Measurements from ENCODE around the gene FOXJ1.

The FOXJ1 gene

GRCh38 chr17:76153640-76154039, 12.6 kb upstream of the FOXJ1 start:
- FAIRE-seq (no peak), DNase-seq (ENCODE audit: insufficient read length, low spot score) (no peak)
- no peak for TF ChIP-seq POLR2A (IDR thresholded peaks at IDR 0.05; ENCODE audit: low read depth, low read length)

- no peak for TF ChIP-seq POLR2AphosphoS5 (IDR thresholded peaks at IDR 0.05; ENCODE audit: low read depth, low read length)
- no peak for TF ChIP-seq TAF1 (IDR thresholded peaks at IDR 0.05; ENCODE audit: low read depth, low read length)
- no peak for TF ChIP-seq POU2F2 (IDR thresholded peaks at IDR 0.05; ENCODE audit: low read depth, low read length)
- no peak for TF ChIP-seq POLR2A (IDR thresholded peaks at IDR 0.05; ENCODE audit: low read depth, low read length)
- TF ChIP-seq SPI1 (IDR thresholded peaks at IDR 0.05; ENCODE audit: low read depth, low read length), result no peak
- TF ChIP-seq PAX5 (IDR thresholded peaks at IDR 0.05; ENCODE audit: insufficient read depth, low read length, severe bottlenecking), result no peak
- no peak for DNase-seq (ENCODE audit: insufficient read length, low spot score)
- FAIRE-seq, result no peak
Measured at GRCh38 chr17:76153202-76153601, 12.2 kb upstream of the FOXJ1 start.

- TF ChIP-seq SPI1 (IDR thresholded peaks at IDR 0.05; ENCODE audit: low read depth, low read length) (no peak), PAX5 (IDR thresholded peaks at IDR 0.05; ENCODE audit: insufficient read depth, low read length, severe bottlenecking) (no peak)
- DNase-seq (ENCODE audit: insufficient read length, low spot score) (no peak), FAIRE-seq (no peak)
Measured at GRCh38 chr17:76152591-76152990, 11.5 kb upstream of the FOXJ1 start.

GRCh38 chr17:76151896-76152454, 10.9 kb upstream of the FOXJ1 start:
- DNase-seq (ENCODE audit: insufficient read length, low spot score) (no peak), FAIRE-seq (no peak)
- no peak for TF ChIP-seq SPI1 (IDR thresholded peaks at IDR 0.05; ENCODE audit: low read depth, low read length)

DNA sequence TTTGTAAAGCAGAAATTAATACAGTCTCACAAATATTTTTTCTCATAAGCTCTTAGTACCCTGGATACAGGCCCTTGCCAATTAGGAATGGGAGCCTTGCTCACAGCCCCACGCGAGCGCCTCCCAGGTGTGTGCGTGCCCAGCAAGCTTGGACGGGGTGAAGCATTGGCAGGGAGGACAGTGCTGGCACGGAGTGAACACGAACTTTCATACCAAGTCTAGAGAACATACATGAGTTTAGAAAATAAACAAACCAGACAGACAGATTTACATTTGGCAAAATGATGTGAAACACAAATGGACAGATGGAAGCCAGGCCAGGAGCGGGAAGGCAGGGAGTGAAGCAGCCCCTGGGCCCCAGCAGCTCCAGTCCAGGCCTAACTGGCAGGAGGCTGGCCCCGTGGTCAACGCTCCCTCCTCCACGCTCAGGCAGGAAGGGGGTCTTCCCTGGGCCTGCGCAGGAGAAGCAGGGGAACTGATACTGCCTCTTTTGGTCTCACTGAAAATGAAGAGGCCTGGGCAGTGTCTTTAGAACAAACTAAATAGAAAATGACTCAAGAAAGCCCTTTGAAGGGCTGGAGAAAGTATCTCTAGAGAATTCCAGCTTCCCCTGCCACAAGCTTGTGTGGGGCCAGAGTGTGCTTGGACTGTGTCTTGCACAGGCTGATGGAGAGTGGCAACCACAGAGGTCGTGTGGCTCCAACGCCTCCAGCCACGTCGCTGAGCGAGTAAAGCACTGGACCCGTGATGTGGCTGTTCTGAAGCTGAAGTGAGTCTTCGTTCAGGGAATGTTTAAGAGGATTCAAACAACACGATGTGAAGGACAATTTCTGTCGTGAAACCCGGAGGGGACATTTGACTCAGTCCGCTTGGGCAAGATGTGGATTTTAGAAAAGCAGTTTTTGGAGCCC, 9.9 kb upstream of the FOXJ1 start:
- DNase-seq (ENCODE audit: insufficient read length, low spot score) (no peak), FAIRE-seq (no peak)
- TF ChIP-seq PAX5 (IDR thresholded peaks at IDR 0.05; ENCODE audit: insufficient read depth, low read length, severe bottlenecking) (no peak), SPI1 (IDR thresholded peaks at IDR 0.05; ENCODE audit: low read depth, low read length) (peak; percentile 80)

GRCh38 chr17:76149214-76149613, 8.2 kb upstream of the FOXJ1 start:
- FAIRE-seq, result no peak
- TF ChIP-seq POLR2AphosphoS5 (IDR thresholded peaks at IDR 0.05; ENCODE audit: low read depth, low read length) (no peak), SPI1 (IDR thresholded peaks at IDR 0.05; ENCODE audit: low read depth, low read length) (no peak)
- no peak for DNase-seq (ENCODE audit: insufficient read length, low spot score)

GRCh38 chr17:76148015-76148326, 6.9 kb upstream of the FOXJ1 start:
- DNase-seq (ENCODE audit: insufficient read length, low spot score) (no peak), FAIRE-seq (no peak)
- TF ChIP-seq POU2F2 (IDR thresholded peaks at IDR 0.05; ENCODE audit: low read depth, low read length), result no peak
- TF ChIP-seq POLR2AphosphoS5 (IDR thresholded peaks at IDR 0.05; ENCODE audit: low read depth, low read length), result no peak
- TF ChIP-seq POLR2A (IDR thresholded peaks at IDR 0.05; ENCODE audit: low read depth, low read length), result no peak
- no peak for TF ChIP-seq TAF1 (IDR thresholded peaks at IDR 0.05; ENCODE audit: low read depth, low read length)
- TF ChIP-seq PAX5 (IDR thresholded peaks at IDR 0.05; ENCODE audit: insufficient read depth, low read length, severe bottlenecking), result no peak
- no peak for TF ChIP-seq SPI1 (IDR thresholded peaks at IDR 0.05; ENCODE audit: low read depth, low read length)

DNA sequence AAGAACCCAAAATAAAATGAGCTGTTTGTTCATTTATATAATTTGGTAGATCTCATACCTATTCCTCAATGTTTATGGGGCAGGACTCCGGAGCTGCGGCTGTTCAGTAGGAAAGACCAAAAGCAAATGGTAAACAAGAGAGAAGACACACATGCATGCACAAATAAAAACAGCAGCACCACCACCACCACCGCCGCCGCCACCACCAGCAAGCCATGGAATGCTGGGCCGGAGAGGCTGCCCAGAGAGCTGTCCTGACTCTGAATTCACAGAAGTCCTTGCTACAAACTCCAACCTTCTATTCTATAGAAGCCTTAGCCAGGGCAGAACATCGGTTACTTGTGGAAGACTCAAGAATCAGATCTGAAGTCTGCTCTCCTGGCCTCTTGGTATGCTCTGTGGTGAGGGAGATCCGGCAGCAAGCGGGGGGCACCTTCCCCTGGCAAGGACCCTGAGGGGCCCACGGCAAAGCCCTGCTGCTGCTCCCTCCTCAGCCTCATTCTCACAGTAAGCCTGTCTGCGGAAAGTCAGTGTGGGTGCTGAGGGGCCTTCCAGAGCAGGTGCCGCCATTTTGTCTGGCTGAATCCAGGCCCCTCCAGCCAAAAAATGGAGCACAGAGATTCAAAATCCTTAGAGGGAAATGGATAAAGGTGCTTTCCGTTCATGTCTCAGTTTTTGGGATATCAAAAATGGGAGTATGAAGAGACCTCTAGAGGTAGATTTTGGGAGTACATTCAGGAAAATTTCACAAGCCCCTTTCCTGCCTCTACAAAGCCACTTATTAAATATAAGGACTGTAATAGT, 6.4 kb upstream of the FOXJ1 start:
- no peak for TF ChIP-seq SPI1 (IDR thresholded peaks at IDR 0.05; ENCODE audit: low read depth, low read length)
- TF ChIP-seq PAX5 (IDR thresholded peaks at IDR 0.05; ENCODE audit: insufficient read depth, low read length, severe bottlenecking), result no peak
- no peak for TF ChIP-seq POLR2AphosphoS5 (IDR thresholded peaks at IDR 0.05; ENCODE audit: low read depth, low read length)
- TF ChIP-seq TAF1 (IDR thresholded peaks at IDR 0.05; ENCODE audit: low read depth, low read length), result no peak
- TF ChIP-seq POU2F2 (IDR thresholded peaks at IDR 0.05; ENCODE audit: low read depth, low read length), result no peak
- no peak for TF ChIP-seq POLR2A (IDR thresholded peaks at IDR 0.05; ENCODE audit: low read depth, low read length)
- DNase-seq (ENCODE audit: insufficient read length, low spot score) (no peak), FAIRE-seq (no peak)

DNA sequence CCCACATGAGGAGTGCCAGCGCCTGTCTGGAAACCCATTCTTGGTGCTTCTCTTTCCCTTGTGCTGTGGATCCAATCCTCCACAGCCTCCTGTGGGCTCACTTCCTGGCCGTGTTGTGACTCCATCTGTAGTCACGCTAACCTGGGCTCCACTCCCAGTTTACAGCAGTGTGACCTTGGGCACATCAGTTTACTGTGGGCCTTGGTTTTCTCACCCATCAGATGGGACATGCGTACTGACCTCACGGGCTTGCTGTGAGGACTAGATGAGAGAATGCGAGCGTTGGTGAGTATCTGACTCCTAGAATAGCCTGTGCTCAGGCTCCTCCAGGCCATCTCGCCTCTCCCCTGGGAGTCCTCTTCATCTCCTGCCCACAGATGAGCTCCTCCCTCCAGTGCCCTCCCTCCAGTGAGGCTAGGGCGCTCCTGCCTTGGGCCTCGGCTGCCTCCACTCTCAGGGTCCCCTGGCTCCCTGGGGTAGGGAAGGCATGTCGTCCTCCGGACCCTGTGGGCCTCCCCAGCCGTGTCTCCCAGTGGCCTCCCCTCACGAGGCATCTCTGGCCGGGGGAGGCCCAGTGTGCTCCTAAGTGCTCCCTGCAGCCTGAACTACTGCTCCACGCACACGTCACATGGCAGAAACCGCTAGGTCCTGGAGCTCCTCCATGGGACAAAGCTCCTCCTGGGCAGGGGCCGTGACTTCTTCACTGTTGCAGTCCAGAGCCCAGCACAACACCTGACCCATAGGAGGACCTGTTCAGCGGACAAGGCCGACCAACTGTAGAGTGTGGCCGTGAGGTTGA, 5.2 kb upstream of the FOXJ1 start:
- TF ChIP-seq POLR2AphosphoS5 (IDR thresholded peaks at IDR 0.05; ENCODE audit: low read depth, low read length) (no peak), PAX5 (IDR thresholded peaks at IDR 0.05; ENCODE audit: insufficient read depth, low read length, severe bottlenecking) (no peak), TAF1 (IDR thresholded peaks at IDR 0.05; ENCODE audit: low read depth, low read length) (no peak), POU2F2 (IDR thresholded peaks at IDR 0.05; ENCODE audit: low read depth, low read length) (no peak), POLR2A (IDR thresholded peaks at IDR 0.05; ENCODE audit: low read depth, low read length) (no peak), SPI1 (IDR thresholded peaks at IDR 0.05; ENCODE audit: low read depth, low read length) (no peak)
- DNase-seq (ENCODE audit: insufficient read length, low spot score) (no peak), FAIRE-seq (peak; percentile 92)
